HCT116 (cell line): ENCODE results near the gene ALCAM.

Experiments used
- CBX3 ChIP-seq: IDR thresholded peaks from 2 replicates; pipeline ENCODE4 v1.6.1; 2012; ENCODE audit warnings: low read depth
- ELF1 ChIP-seq: IDR thresholded peaks from 2 replicates; pipeline ENCODE4 v1.6.1; 2012; ENCODE audit warnings: low read depth, borderline replicate concordance
- EZH2 ChIP-seq: fragments of 200-600 bp; sonication (generic); IDR thresholded peaks from 2 replicates; pipeline ENCODE4 v1.6.1; 2017; ENCODE audit warnings: antibody characterized with exemption, mixed run types
- POLR2A ChIP-seq: IDR thresholded peaks from 2 replicates; pipeline ENCODE4 v1.7.0; 2011; ENCODE audit warnings: borderline replicate concordance; ENCODE audit not compliant: insufficient read depth, insufficient read length; ENCODE audit errors: extremely low read depth
- TF ChIP-seq, protein P1 (sequence below), 3 experiments: fragments of 200-600 bp in 1 of 3; sonication (generic) in 1 of 3; IDR thresholded peaks in 2 of 3; conservative IDR thresholded peaks in 1 of 3; 2 replicates each; pipeline ENCODE4 v1.5.1; 2012 to 2017; ENCODE audit warnings: low read depth in 2 of 3, low read length in 2 of 3, antibody characterized with exemption in 1 of 3, borderline replicate concordance in 1 of 3, control low read depth in 1 of 3, mild to moderate bottlenecking in 1 of 3, mixed read lengths in 1 of 3, mixed run types in 1 of 3, moderate library complexity in 1 of 3; ENCODE audit not compliant: insufficient read depth in 1 of 3

DNA sequence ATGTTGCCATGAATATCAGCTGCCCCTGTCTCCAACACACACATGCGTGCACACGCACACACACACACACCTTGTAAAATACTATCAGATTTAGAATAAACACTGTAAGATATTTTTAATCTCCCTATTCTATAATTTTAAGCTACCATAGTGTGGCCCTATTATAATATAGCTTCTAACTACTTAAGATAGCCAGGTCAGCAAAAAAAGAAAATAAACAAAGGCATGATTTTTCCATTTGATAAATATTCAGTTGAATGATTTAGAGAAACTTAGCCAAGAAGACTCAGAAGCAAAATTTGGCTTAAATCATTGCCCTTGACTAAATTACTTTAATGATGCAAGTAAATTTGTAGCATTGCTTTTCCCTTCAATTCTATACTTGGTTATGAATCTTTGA lies 162.2 kb downstream of the ALCAM start:
- no peak for TF ChIP-seq POLR2A
- TF ChIP-seq ELF1: no peak
- TF ChIP-seq CBX3: no peak
- TF ChIP-seq, protein P1, sequence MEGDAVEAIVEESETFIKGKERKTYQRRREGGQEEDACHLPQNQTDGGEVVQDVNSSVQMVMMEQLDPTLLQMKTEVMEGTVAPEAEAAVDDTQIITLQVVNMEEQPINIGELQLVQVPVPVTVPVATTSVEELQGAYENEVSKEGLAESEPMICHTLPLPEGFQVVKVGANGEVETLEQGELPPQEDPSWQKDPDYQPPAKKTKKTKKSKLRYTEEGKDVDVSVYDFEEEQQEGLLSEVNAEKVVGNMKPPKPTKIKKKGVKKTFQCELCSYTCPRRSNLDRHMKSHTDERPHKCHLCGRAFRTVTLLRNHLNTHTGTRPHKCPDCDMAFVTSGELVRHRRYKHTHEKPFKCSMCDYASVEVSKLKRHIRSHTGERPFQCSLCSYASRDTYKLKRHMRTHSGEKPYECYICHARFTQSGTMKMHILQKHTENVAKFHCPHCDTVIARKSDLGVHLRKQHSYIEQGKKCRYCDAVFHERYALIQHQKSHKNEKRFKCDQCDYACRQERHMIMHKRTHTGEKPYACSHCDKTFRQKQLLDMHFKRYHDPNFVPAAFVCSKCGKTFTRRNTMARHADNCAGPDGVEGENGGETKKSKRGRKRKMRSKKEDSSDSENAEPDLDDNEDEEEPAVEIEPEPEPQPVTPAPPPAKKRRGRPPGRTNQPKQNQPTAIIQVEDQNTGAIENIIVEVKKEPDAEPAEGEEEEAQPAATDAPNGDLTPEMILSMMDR (IDR thresholded peaks at IDR 0.05 in 2 of 3, conservative IDR thresholded peaks at IDR 0.05 in 1 of 3; ENCODE audit: borderline replicate concordance in 1 of 3, insufficient read depth in 1 of 3, low read depth in 2 of 3, low read length in 2 of 3): no peak
- no peak for TF ChIP-seq EZH2
